ENCODE data around the gene MYBPC2. TPM values are rescaled to one million over a fixed set of nuclear protein-coding genes. Genes with fewer than 3 reads are reported as not detected.

MYBPC2 gene
- total and polyA plus RNA-seq, 9 of the 15 experiments (the other 6 are each of a cell fraction or from before 2014, with no cell fraction given) = 0.01 to 0.14 (median 0.04) TPM; not detected in 6

DNA sequence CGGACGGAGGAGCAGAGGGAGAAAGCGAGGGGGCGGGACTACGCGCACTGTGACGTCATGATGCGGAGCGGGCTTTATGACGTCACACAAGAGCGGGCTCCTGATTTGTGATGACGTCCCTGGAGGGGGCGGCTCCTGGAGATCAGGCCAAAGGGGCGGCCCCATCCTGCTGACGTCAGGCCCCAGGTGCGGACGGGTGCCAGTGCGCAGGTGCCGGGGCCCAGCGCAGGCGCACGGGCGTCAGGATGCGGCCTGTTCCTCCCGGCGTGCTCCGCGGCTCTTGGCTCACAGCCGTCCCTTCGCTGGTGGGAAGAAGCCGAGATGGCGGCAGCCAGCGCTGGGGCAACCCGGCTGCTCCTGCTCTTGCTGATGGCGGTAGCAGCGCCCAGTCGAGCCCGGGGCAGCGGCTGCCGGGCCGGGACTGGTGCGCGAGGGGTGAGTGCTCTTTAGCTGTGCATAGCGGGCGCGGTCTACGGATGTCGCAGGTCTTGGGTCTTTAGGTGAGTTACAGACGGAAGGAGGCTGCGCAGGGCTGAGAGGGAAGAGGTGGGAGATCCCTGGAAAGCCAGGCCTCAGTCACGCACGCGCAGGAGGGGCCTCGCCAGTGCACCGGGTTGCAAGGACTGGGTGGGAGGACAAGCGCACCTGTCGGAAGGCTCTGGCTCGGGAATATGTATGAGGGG, 43.7 kb downstream of the MYBPC2 start, which contains the start of the genes EMC10 and GARIN5A (continued):
- TF ChIP-seq ZNF197 (CRISPR knock-in tag; IDR thresholded peaks at IDR 0.05; ENCODE audit: low read depth) (0 out of 2 replicates have a peak, but pooled peaks have one; percentile 35), ZFP30 (CRISPR knock-in tag; IDR thresholded peaks at IDR 0.05; ENCODE audit: borderline replicate concordance) (no peak), SMARCC2 (IDR thresholded peaks at IDR 0.05; ENCODE audit: low read depth) (no peak), EHMT2 (IDR thresholded peaks at IDR 0.05) (no peak), TAF15 (IDR thresholded peaks at IDR 0.05; ENCODE audit: low read depth, low read length) (no peak), GATAD2A (IDR thresholded peaks at IDR 0.05) (no peak), TAF7 (tag; IDR thresholded peaks at IDR 0.05) (peak; percentile 76), PTTG1 (tag; IDR thresholded peaks at IDR 0.05; ENCODE audit: low read depth) (no peak), CBFA2T3 (IDR thresholded peaks at IDR 0.05) (0 out of 2 replicates have a peak, but pooled peaks have one; percentile 30), BACH1 (tag; IDR thresholded peaks at IDR 0.05) (no peak), JUND (IDR thresholded peaks at IDR 0.05; ENCODE audit: borderline replicate concordance, low read depth, low read length) (peak; percentile 89), JUND (tag; IDR thresholded peaks at IDR 0.05; ENCODE audit: borderline replicate concordance, low read depth, low read length) (peak; percentile 79; the same call in 2 of the 3 replicates), JUN (IDR thresholded peaks at IDR 0.05; ENCODE audit: borderline replicate concordance, low read depth, low read length) (peak; percentile 79), JUN (CRISPR knock-in tag; IDR thresholded peaks at IDR 0.05; ENCODE audit: borderline replicate concordance) (peak; percentile 68; the same call in 1 of the 2 replicates), SMARCA4 (IDR thresholded peaks at IDR 0.05) (no peak), FOXJ3 (CRISPR knock-in tag; IDR thresholded peaks at IDR 0.05) (no peak), MEF2D (tag; conservative IDR thresholded peaks at IDR 0.05; ENCODE audit: low read depth) (no peak)
- TF ChIP-seq, protein P1, sequence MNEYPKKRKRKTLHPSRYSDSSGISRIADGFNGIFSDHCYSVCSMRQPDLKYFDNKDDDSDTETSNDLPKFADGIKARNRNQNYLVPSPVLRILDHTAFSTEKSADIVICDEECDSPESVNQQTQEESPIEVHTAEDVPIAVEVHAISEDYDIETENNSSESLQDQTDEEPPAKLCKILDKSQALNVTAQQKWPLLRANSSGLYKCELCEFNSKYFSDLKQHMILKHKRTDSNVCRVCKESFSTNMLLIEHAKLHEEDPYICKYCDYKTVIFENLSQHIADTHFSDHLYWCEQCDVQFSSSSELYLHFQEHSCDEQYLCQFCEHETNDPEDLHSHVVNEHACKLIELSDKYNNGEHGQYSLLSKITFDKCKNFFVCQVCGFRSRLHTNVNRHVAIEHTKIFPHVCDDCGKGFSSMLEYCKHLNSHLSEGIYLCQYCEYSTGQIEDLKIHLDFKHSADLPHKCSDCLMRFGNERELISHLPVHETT (CRISPR knock-in tag; conservative IDR thresholded peaks at IDR 0.05 in 1 of 2, IDR thresholded peaks at IDR 0.05 in 1 of 2) = no peak
- TF ChIP-seq, protein P2, sequence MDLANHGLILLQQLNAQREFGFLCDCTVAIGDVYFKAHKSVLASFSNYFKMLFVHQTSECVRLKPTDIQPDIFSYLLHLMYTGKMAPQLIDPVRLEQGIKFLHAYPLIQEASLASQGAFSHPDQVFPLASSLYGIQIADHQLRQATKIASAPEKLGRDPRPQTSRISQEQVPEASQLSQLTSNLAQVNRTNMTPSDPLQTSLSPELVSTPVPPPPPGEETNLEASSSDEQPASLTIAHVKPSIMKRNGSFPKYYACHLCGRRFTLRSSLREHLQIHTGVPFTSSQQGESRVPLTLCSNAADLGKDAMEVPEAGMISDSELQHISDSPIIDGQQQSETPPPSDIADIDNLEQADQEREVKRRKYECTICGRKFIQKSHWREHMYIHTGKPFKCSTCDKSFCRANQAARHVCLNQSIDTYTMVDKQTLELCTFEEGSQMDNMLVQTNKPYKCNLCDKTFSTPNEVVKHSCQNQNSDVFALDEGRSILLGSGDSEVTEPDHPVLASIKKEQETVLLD (IDR thresholded peaks at IDR 0.05) = peak; percentile 96
- TF ChIP-seq, protein P3, sequence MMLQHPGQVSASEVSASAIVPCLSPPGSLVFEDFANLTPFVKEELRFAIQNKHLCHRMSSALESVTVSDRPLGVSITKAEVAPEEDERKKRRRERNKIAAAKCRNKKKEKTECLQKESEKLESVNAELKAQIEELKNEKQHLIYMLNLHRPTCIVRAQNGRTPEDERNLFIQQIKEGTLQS (IDR thresholded peaks at IDR 0.05) = peak; percentile 99
- TF ChIP-seq, protein P3 (CRISPR knock-in tag; conservative IDR thresholded peaks at IDR 0.05) = no peak
- TF ChIP-seq, protein P4, sequence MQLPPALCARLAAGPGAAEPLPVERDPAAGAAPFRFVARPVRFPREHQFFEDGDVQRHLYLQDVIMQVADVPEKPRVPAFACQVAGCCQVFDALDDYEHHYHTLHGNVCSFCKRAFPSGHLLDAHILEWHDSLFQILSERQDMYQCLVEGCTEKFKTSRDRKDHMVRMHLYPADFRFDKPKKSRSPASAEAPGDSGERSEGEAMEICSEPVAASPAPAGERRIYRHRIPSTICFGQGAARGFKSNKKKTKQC (CRISPR knock-in tag; IDR thresholded peaks at IDR 0.05) = no peak
- TF ChIP-seq, protein P5, sequence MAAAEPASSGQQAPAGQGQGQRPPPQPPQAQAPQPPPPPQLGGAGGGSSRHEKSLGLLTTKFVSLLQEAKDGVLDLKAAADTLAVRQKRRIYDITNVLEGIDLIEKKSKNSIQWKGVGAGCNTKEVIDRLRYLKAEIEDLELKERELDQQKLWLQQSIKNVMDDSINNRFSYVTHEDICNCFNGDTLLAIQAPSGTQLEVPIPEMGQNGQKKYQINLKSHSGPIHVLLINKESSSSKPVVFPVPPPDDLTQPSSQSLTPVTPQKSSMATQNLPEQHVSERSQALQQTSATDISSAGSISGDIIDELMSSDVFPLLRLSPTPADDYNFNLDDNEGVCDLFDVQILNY (CRISPR knock-in tag; IDR thresholded peaks at IDR 0.05) = no peak

Data from K562 (cell line).